ENCODE measurements around the gene SUSD6.

DNA sequence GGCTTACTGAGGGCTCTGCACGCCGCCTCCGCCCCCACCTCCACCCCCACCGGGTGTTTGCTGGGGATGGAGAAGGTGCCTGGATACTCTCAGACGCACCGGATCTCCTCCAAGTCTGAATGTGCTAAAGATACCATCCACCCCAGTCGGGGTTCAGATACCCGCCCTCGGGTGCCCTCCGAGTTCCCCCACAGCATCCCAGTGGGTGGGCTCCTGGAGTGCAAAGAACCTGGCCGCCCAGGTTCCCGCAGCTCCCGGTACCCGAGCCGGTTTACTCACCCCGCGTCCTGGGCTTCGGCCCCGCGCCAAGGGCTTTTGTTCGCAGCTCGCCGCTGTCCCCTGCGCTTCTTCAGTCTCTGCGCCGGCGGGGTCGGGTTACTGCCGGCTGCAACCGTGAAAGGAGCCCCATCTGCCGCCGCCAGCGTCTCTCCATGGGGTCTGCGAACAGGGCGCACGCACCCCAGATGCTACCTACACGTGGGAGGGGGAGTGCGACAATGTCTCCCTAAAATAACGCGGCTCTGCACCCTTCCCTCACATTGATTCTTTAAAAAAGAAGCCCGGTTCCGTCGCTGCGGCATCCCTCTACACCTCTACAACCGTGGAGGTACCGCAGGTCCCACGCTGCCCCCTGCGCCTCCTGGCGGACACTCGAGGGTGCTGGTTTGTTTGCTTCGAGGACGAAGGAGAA lies 37.0 kb upstream of the SUSD6 start, which contains the start of gene CCDC177:
- TF ChIP-seq, protein P1, sequence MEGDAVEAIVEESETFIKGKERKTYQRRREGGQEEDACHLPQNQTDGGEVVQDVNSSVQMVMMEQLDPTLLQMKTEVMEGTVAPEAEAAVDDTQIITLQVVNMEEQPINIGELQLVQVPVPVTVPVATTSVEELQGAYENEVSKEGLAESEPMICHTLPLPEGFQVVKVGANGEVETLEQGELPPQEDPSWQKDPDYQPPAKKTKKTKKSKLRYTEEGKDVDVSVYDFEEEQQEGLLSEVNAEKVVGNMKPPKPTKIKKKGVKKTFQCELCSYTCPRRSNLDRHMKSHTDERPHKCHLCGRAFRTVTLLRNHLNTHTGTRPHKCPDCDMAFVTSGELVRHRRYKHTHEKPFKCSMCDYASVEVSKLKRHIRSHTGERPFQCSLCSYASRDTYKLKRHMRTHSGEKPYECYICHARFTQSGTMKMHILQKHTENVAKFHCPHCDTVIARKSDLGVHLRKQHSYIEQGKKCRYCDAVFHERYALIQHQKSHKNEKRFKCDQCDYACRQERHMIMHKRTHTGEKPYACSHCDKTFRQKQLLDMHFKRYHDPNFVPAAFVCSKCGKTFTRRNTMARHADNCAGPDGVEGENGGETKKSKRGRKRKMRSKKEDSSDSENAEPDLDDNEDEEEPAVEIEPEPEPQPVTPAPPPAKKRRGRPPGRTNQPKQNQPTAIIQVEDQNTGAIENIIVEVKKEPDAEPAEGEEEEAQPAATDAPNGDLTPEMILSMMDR (IDR thresholded peaks at IDR 0.05) = peak; percentile 58 to 79 (median 66)
- no peak for TF ChIP-seq POLR2A (IDR thresholded peaks at IDR 0.05)
